T-helper 9 cell (primary cell): ENCODE results near the gene CMYA5.

Source experiments
- DNase-seq: peaks from one replicate; pipeline ENCODE4 v3.0.0-alpha.2; 2020

Gene CMYA5

DNA sequence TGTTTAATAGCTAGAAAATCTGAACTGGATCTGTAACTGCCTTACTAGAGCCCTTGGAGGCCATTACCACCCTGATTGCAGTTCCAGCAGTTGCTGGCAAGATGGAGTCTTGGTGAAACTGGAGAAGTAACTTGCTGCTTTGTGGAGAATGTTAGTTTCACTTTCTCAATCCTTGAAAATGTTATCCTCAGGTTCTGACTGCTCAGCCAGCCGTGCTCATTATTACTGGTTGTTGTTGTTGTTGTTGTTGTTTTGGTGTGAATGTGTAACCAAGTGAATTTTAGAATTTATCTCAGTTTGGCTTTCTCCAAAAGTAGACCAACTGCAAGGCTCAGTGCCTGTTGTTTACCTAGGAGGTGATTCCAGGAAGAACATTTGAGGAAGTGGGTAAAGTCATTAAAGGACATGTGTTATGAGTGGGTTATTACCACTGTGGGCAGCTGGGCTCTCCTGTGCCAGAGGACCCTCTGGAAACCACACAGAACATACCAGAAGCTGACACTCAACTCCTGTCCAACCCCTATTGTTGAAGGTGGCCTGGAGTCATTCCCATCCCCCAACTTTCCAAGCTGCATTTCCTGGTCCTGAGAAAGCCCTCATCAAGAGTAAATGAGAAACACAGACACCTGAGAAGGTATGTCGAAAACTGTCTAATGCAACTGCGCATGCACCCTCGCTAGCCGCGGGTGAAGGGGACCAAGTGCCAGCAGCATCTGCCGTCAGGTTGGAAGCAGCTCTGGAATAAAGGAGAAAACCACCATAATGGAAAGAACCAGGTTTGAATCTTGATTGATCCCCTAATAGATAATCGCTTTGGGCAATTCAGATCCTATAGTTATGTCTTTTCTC, 111.6 kb downstream of the CMYA5 start:
- DNase-seq, result no peak

DNA sequence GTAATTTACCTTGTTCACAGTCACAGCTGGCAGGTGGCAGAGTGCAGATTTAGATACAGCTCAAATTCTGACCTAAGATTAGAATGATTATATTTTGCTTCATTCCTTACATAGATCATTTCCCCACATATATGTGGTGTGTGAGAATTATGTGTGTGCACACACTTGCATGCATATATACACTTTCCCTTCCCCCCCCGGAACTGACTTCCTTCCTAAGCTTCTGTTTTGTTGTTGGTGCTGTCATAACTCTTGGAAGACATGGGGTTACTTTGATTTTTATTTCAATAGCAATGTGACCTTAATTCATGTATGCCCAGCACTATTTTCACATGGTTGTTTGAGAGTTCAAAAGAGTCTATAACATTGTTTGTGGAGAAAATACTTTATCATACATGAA, 112.8 kb downstream of the CMYA5 start:
- no peak for DNase-seq

DNA sequence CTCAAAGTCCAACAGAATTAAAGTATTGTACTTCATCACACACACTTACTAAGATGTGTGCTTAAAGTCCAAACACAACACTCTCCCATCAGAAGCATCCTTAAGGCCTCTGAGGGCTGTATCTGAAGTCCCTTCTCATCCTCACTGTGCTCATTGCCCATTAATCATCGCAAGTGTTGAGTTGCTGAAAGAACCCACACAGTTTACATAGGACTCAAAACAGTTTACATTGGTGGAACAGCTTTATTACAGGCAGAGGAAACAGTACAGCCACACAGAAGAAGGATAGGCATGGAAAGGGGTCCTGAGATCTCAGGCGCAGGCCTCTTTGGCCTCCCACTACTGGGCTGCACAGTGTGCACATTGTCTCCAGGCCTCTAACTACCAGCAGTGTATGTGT, 113.4 kb downstream of the CMYA5 start:
- no peak for DNase-seq

DNA sequence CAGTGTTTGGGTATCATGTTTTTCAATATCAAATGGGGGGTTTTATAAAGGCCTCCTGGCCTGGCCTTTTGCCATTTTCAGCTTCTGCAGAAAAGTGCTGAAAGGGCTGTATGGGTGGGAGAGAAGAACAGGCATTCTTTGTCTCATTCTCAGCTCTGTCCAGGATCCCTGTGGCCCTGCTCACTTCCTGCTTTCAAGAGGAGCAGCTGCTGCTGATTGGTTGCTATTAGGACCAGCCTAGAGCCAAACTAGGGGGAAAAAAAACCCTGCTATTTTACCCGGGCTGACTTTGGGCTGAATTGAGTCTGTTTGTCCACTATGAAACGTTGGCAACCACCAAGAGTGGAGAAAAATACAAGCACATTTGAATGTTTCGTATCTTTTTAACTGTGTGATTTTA, 117.1 kb downstream of the CMYA5 start:
- no peak for DNase-seq

DNA sequence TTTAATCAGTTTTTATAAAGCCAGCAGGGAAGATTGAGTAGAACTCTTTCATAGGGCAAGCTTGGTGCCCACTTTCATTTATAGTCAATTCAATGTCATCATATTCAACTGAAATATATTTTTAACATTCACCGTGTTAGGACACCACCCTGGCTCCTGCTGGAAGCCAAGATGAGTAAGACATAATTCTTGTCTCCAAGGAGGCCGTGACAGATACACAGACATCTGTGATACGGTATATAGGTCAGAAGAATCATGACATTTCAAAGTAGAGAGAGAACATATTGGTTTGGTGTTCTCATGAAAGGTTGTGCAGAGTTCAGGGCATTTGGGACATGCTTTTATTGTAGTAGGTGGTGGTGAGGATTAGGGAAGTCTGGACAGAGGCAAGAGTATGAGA, 120.1 kb downstream of the CMYA5 start:
- DNase-seq, result no peak

DNA sequence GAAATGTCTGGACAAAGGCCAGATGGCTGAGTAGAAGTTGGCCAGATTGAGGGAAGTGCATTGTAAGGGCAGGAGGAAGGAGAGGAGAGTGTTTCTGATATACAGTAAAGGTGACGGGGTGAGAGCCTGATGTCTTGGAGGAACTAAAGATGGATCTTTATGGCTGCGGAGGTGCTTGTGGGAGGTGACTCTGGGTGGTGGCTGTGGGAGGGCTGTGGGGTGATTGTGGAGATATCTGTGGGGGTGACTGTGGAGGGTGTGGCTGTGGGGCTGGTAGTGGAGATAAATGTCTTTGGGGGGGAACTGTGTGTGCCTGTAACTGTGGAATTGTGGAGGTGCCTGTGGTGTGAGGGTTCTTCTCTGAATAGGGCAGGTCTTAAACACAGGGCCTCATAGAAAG, 121.4 kb downstream of the CMYA5 start:
- DNase-seq, result no peak

DNA sequence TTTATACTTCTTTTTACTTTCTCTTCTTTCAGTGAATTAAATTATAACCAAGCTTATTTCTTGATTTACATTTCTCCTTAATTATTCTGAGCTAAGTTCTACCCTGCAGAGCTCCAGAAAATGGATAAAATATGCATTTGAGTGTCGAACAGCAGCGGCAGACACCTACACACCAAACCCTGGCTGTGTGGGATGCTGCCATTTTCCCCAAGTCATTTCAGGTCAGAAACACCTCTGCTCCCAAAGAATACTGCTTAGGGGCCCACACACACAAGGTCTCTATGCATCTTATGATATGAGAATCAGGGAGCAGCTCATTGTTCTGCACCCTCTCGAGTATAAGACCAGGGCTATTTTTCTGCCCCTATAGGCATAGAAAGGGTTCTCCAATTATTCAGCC, 122.3 kb downstream of the CMYA5 start:
- DNase-seq, result no peak

DNA sequence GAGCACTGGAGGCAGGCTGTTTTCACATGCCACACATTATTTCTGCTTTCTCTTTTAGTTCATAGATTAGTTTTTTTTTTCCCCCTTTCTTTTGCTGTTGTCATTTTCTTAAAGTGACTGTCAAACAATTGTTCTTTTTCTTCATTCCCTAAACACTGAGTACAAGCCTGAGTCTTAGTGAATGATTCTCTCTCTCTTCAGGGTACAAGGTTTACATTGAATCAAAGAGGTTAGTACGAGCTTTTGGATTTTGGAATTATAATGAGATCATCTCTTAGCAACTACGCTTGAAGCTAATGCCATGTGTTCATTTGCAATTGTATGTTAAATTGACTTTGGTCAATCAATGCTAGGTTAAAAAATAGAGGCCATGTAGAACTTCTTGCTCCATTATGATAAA, 125.1 kb downstream of the CMYA5 start:
- DNase-seq, result no peak

DNA sequence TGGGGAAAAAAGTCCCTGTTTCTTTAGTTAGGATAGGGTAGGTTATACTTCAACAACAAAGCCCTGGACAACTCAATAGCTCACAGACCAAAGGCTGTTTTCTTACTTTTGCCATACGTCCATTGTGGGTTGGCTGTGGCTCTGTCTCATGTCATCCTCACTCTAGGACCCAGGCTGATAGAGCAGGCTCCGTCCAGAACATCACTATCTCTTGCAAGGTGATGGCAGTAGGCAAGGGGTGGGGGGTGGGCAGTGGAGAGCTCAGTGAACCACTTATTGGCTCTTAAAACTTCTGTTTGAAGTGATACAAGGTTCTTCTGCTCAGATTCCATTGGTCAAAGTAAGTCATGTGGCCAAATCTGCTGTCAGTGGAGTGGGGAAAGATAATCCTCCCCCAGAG, 126.4 kb downstream of the CMYA5 start:
- DNase-seq, result no peak

DNA sequence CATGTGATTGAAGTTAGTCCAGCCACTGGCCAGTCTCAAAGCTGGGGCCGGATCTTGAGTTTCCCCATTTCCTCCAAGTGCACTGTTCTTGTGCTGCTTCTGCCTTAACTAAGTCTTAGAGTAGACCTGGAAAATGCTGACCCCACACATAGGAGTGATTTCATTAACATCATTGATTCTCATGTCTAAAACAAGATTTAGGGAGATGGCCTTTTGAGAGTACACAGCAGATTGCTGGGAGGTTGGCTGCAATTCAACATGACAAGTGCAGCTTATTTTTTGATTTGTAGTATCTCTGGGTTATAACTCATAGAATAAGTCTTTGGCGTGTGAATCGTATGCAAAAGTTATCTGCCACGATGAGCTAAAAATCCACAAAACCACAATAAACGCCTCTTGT, 131.0 kb downstream of the CMYA5 start:
- DNase-seq, result no peak

DNA sequence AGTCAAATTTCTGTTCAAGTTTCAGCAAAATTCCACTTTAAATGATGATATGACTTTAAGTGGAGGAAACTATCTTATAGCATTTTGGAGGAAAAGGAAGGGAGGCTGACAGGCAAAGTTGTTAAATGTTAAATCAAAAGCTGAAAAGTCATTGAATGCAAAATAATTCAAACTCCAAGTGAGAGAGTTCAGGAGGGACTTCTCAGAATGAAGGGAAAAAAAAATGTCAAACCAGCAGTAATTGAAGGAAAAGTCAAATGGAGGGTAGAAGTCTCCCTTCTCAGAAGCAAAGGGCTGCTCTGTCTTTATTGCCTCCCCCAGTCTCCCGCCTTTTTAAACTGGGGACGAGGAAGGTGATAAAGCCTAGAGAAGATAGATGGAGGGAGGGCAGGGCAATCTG, 134.8 kb downstream of the CMYA5 start:
- no peak for DNase-seq

DNA sequence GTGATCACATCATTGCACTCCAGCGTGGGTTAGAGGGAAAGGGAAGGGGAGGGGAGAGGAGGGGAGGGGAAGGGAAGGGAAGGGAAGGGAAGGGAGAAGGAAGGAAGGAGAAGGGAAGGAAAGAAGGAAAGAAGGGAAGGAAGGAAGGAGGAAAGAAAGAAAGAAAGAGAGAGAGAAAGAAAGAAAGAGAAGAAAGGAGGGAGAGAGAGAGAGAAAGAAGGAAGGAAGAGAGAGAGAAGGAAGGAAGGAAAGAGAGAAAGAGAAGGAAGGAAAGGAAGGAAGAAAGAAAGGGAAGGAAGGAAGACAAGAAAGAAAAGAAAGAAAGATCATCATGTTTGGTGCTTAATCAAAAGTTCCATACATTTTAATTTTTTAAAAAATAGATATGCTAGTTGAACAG, 136.2 kb downstream of the CMYA5 start:
- DNase-seq, result no peak

DNA sequence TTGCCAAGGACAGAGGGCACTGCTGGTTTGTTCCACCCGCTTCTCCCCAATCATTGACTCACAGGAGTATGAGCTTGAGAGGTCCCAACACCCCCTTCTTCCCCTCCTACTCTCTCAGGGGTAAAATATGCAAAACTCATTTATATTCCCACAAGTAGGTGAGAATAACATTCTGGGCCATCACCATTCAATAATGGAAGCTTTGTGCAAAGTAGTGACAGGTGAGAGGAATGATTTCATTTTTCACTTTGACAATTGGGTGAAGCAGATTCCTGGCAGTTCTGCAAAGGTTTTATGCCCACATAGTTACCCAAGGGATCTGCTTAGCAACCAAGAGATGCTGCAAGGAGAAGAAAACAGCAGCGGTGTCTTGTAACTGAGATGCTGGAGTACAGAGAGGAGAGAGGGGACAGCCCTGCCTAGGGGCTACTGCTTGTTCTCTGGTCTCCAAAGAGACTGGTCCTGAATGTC, 137.6 kb downstream of the CMYA5 start:
- DNase-seq, result no peak

DNA sequence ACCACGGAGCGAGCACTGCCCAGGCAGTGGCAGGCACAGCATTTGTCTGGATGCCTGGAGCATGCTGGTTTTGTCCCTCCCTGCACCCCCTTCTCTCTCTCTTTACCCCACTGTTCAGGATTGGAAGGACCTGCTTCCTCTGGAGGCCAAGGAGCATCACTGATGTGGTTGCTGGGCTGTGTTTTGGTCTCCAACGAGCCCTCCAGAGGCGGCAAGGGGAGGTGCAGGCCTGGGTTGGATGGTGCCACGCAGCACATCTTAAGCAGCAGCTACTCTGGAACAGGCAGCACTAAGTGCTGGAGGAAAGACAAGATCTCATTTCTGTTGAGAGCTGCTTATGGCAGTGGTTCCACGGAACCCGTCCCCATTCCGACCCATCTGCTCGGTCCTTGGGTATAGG, 139.6 kb downstream of the CMYA5 start:
- no peak for DNase-seq

DNA sequence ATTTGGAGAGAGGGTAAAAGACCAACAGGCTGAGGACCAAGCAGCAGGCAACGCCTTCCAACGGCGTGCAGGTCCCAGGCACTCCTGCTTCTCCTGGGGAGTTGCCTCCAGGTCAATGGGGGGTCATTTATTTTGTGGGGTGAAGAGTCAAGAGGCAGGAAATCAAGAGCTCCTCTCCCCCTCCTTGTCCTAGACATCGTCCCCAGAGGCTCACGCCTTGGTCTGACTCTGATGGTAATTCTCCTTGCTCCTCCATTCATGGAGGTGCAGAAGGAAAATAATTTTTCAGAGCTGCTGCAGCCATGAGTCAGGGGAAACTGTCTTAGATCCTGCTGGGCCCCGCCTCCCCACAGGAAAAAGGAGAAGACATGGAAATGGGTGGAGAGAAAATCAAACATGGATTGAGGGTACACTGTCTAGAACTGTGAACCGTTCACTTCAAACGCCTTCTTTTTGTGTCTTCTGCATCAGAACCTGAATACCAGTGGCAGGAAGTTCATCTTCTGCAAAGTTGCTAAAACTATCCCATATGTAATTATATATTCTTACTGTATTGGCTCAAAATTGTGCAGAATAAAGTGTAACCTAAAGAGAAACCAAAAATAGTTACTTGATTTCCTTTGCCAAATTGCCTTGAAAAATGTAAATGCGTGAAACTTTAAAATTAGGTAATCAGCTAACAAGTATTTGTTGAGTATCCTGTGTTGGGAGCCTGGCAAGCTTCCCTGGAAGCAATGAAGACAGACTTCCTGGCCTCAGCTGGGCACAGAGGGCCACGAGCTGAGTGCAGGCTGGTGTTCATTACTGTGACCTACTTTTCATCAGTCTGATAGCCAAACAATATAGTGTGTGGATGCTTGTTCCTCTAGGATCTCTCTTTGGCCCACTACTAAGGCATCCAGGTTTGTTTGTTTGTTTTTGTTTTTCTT, 142.0 kb downstream of the CMYA5 start:
- no peak for DNase-seq

DNA sequence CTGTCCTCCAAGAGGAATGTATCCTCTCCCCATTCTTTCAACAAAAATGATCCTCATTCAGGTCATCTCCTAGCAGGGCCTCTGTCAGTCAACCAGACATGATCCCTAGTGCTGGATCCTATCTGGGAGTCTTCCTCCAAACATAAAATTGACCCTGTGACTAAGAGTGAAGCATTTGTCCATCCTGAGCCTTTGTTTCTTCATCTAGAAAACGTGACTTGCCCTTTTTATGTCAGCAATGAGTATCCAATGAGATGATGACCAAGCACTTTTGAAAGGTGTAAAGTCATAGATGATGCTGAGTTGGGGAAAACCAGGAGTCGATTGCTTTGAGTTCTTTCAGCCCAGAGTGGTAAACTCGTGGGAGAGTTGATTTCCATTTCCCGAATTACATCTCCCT, 143.3 kb downstream of the CMYA5 start:
- no peak for DNase-seq

DNA sequence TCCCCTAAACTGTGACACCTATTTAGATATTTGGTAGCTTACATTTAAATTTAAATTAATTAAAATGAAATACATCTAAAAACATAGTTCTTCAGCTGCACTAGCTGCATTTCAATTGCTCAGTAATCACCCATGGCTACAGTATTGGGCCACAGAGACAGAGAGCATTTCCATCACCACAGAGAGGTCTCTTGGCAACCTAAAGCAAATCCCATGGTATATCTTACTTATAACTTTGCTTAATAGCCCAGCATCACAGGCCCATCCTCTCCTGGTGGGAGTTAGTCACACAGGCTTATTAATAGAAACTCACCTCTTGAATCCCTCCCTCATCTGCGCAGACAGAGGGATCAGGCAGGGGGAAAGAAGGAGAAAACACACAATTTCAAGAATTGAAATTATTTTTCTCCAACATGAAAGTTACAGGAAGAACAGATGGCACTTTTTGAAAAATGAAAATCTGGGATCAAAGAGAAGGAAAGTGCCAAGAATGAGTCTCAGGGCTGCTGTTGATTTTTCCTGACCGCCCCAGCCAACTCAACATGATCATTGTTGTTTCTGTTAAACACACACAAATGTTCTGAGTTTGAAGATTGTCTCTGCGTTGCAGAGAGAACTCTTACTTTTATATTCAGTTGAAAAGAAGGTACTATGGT, 144.6 kb downstream of the CMYA5 start:
- DNase-seq, result no peak

DNA sequence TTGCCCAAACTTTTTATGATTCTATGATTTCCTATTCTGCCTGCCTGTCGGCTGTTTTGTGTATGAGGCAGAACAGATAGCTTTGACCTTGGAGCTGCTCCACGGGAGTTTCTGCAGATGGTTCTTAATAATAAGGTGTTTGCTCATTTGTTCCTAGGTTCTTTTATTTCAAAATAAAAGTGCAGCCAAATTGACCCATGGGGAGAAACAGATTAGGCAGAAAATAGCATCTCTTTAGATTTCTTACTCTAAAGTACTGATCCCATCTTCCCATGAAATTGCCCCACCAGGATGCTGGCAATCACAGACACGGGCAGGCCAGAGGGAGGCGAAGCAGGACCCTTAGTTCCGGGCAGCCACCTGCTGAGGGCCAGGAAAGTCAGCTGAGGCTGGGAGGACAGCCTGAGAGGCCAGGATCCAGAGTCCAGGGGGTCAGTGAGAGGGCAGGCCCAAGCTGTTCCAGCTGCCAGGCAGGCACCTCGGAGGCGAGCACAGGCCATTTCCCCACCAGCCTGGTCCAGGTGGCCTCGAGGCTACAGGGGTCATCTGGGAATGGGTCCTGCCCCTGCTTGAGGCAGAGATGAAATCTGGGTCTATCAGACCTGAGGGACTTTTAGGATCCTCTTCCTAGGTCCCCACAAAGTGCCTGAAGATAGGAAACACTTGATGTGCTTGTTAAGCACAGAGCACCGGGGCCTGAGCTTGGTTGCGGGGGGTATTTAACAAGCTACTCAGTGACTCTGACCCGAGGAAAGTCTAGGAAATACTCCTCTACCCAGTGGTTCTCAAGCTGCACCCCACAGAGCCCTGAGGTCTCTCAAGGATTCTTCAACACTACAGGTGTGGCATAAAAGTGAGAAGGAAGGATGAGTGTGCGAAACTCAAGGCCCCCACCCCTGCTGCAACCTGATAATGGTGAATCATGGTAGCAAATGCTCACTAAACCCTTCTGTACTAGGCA, 145.4 kb downstream of the CMYA5 start:
- no peak for DNase-seq

DNA sequence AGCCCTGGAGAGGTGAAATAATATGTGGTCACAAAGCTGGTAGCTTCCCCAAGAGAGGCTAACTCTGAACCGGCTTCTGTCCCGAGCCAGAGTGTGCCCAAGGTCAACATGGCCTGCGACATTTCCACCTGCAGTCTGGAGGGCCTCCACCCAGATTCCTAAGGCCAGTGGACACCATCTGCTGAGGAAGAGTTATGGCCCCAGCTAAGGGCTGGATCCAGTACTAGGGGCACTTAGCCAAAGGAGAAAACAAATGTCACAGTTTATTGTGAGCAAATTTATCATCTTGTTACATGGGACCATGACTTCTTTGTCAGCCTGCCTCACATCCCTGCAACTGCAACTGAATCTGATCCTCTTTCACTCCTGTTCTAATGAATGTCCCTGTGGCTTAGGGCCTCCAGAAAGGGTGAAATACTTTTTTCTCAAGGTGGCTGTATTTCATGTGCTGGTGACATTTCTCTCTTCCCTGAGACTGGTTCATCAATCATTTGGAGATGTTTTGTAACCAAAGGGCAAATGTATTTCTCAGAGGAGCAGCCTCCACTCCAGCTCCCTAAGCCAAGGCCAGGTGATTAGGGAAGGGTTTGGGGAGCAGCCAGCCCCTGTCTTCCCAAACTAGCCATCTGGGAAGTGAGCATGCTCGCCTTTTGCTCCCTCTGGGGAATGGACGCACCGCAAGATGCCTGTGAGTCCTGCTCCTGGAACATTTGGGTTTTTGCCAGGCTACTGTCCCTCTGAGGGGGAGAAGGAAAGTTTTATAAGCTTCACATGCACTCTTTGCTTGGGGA, 148.3 kb downstream of the CMYA5 start:
- DNase-seq, result no peak

DNA sequence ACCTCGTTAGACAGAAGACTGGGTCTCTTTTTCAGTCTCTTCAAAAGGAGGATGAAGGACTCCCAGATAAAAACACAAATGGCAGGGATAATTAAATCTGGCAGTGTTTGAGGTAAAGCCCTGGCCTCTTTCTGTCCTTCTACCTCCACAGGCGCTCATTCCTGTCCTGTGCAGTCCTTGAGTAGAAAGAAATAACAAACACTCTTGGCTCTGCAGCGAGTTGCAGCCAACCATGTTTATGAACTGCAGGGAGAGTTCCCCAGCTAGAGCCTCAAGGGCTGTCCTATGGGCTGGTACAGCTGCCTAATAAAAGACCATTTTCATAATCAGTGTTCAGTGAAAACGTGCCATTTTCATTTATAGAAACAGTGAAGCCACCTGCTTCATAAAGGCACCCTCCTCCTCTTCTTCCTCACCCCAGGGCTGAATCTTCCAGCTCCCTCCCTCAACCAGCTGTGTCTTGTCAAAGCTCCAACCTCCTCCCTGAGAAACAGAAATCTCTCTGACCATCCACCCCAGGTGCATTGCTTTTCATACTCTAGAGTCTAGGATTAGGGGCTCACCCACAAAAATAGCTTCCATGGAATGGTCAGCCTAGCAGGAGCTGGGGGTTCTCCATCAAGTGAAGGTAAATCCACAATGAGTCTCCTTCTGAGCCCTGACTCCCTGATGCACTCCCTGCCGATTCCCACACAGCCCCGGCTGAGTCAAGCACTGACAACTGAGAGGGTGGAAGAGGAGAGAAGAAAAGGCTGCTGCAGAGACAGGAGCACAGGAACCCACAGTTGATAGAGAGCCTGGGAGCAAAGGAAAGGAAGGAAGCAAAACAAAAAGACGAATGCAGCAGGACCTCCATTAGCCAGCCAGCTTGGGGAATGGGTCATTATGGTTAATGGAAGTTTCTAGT, 150.7 kb downstream of the CMYA5 start:
- DNase-seq, result no peak
